Mammary epithelial cell (primary cell): ENCODE data around the gene SEMA6B.
"Not testable (repeated sequence)": the region's sequence is repeated elsewhere in the genome, so short reads cannot be mapped to it uniquely, and the experiment has no call there.

Source experiments
- CTCF ChIP-seq, 2 donors: IDR thresholded peaks in 1 of 2; conservative IDR thresholded peaks in 1 of 2; 2 replicates each; pipeline ENCODE4 v1.5.1; 2011 to 2012; ENCODE audit warnings: inconsistent platforms in 2 of 2, low read length in 2 of 2, mild to moderate bottlenecking in 2 of 2, control low read depth in 1 of 2, low read depth in 1 of 2; ENCODE audit not compliant: insufficient read depth in 1 of 2; ENCODE audit errors: extremely low read depth in 1 of 2
- EZH2 ChIP-seq: IDR thresholded peaks from 2 replicates; pipeline ENCODE4 v1.6.1; 2012; ENCODE audit warnings: low read length, inconsistent platforms, borderline replicate concordance

- not testable (repeated sequence) for TF ChIP-seq CTCF (conservative IDR thresholded peaks at IDR 0.05 in 1 of 2, IDR thresholded peaks at IDR 0.05 in 1 of 2; ENCODE audit: extremely low read depth in 1 of 2, insufficient read depth in 1 of 2, low read depth in 1 of 2, low read length in 2 of 2); EZH2
Measured at GRCh38 chr19:4563562-4563961, 4.1 kb upstream of the SEMA6B start.
